Measurements from ENCODE around the gene SIK1.
A peak's percentile ranks its signal among the peaks of the same experiment; 100 is the strongest.

Gene SIK1

DNA sequence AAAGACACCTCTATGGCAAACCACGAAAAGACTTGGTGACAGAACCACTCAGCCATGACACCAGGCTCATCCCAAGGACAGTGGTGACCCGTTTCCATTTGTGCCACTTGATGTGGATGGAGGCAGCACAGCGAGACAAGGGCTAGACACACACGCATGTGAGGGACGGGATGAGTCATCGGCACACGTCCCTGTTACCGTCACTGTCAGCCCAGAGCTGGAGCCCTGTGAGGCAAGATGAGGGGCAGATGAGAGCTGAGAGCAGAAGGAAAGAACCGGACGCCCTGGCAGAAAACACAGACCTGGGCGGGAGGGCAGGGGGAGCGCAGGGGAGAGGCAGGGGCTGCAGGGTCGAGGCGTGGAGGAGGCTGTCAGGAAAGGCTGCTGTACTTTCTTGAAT lies 57.8 kb downstream of the SIK1 start:
- DNase-seq (ENCODE audit: low spot score) = no peak

DNA sequence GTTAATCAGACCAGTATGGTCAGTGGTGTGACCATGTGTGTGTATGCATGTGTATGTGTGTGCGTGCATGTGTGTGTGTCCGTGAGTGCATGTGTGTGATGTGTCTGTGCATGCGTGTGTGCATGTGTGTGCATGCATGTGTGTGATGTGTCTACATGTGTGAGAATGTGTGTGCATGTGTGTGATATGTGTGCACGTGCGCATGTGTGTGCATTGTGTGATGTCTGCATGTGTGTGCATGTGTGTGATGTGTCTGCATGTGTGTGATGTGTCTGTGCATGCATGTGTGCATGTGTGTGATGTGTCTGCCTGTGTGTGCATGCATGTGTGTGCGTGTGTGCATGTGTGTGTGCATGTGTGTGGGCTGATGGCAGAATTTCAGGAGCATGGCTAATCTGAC lies 58.2 kb downstream of the SIK1 start:
- no peak for DNase-seq (ENCODE audit: low spot score)

DNA sequence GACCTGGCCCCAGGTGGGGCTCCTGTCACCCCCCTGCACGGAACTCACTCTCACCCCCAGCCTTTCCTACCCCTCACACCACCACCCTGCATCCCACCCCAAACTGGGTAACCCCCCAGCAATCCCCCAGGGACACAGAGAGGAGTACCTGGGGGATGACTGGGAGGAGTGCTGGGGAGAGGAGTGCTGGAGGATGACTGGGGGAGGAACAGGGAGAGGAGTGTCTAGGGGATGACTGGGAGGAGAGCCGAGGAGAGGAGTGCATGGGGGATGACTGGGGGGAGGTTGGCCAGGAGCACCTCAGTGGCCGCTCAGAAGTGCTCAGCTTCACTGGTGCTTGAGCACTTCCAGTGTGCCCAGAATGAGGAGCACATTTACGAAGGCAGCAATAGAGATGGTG lies 59.1 kb downstream of the SIK1 start:
- DNase-seq (ENCODE audit: low spot score) = no peak

DNA sequence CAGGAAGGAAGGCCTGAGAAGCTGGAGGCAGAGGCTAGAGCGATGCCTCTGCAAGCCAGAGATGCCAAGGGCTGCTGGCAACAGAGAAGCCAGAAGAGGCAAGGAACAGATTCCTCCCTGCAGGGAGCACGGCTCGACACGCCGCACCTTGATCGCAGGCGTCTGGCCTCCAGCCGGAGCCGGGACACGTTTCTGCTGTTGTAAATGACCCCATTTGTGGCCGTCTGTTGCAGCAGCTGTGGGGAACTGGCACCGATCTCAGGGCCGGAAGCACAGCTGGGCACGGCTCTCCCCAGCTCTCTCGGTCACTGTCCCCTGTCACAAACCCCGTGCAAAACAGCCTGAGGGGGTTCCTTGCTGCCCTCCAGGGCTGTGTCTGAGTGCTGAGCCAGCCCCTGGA lies 59.6 kb downstream of the SIK1 start:
- no peak for DNase-seq (ENCODE audit: low spot score)

DNA sequence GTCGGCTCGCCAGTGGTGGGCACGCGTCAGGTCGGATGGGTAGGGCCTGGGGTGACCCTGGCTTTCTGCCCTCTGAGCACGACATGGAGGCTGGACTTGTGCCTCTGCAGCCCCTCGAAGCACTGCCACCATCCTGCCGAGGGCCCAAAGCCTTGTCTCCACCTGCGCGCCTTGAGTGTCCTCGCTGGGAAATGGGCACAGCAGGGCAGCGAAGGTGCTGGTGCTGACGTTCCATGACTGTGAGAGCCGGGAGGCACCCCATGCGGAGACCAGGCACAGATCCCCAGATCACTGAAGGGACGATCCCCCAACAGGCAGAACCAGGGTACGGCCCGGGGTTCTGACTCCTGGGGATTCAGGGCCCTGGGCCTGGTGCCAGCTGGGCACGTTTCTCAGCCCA lies 60.3 kb downstream of the SIK1 start:
- no peak for DNase-seq (ENCODE audit: low spot score)

DNA sequence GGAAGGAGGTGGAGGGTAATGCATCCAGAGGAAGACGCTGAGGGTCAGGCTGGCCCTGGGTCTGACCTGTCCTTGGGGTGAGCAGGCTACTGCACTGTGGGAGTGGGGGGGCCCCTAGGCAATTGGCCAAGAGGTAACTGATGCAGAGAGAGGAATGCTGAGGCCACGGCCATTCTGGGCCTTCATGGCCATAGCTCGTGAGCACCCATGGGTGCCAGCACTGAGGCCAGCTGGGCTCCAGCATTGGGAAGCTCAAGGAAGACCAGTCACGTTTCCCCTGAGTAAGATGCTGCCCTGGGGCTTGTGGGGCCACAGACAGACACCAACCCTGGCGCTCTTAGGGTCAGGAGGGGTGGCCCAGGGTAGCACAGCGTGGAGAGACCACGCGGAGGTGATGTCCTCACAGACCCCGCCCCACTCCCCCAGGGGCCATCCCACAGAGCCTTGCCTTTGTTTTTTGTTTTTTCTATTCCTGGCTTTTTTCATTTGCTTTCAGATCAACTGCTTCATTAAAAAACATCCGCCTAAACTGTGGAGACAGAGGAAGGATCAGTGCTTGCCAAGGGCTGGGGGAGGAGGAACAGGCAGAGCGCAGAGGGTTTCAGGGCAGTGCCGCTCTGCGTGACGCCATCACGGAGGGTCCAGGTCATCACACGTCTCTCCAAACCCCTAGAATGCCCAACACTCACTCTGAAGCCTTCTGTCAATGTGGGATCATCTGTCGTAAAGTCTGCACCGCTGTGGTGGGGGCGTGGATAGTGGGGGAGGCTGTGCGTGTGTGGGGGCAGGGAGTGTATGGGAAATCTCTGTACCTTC lies 61.1 kb downstream of the SIK1 start:
- no peak for DNase-seq (ENCODE audit: low spot score)

DNA sequence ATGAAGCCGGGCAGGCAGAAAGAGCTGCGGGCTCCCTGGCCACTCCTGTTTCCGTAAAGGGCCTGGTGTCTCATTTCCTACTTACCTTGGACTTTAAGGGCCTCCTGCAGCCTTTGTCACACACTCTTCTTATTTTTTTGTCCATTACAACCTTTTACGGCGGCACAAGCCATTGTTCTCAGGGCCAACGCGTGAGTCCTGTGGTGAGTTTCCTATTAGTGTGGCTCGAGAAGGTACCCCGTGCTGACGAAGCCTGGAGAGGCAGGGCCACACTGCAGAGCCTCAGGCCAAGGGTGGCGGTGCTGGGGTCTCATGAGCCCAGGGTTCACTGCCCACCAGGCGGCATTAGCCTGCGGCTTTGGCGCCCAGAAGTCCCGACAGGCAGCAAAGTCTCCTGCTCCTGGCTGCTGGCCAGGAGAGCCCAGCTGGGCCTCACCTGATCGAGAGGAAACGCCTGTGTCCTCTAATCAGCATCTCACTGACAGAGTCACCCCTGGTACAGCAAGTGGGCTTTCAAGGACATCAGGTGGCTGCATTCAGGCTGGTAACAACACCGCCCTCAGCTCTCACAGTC lies 62.0 kb downstream of the SIK1 start:
- peak; percentile 15 for DNase-seq (ENCODE audit: low spot score)

Data from SK-N-DZ (cell line).